Liver (tissue), 3 donors: Measurements from ENCODE around the gene ZNF814.

Source experiments
- CTCF ChIP-seq: fragments of 150-350 bp; IDR thresholded peaks from 2 replicates; pipeline ENCODE4 v1.5.1; 2017; ENCODE audit warnings: improper control_type of control experiment, low read depth, low read length; ENCODE audit not compliant: missing input control
- HNF4A ChIP-seq, 2 donors: conservative IDR thresholded peaks; 2 replicates each; pipeline ENCODE4 v1.6.1; 2016; ENCODE audit warnings: antibody characterized with exemption in 2 of 2, mild to moderate bottlenecking in 2 of 2
- HNF4G ChIP-seq: IDR thresholded peaks from 2 replicates; pipeline ENCODE4 v1.6.1; 2016; ENCODE audit warnings: antibody characterized with exemption
- JUND ChIP-seq, 2 donors: IDR thresholded peaks; 2 replicates each; pipeline ENCODE4 v1.6.1; 2016; ENCODE audit warnings: antibody characterized with exemption in 2 of 2
- donor health status: healthy.
- donor health status: healthy.

DNA sequence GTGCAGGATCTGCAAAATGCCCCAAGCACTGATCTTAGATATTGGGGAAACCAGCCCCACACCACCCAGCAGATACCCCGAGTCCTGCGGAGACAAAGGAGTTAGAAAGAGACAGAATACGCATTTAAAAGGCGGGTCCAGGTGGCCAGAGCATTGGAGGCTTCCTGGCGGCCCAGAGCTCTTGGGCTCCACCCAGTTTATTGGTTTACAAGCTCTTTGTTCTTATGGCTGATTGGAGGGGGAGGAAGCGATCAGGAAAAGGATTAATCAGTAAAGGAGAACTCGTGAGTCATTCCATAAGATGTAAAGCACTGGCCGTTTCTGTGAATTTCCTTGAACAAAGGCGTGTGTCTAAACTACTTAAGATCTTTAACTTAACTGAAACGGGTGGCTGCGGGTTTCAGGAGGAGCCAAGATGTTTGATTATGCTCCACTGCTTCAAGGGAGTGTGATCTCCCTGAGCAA is 38.3 kb downstream of the ZNF814 start:
- TF ChIP-seq CTCF (no peak), HNF4G (no peak), HNF4A (conservative IDR thresholded peaks at IDR 0.05) (no peak), JUND (IDR thresholded peaks at IDR 0.05) (no peak)
